Prostate gland (tissue), 2 donors: ENCODE results near the gene ZNFX1. TPM values are rescaled to one million over a fixed set of nuclear protein-coding genes. Genes with fewer than 3 reads are reported as not detected.
A peak's percentile ranks its signal among the peaks of the same experiment; 100 is the strongest.

Experiments used
- DNase-seq: peaks from one replicate; pipeline ENCODE4 v3.0.0-alpha.2; 2019; ENCODE audit warnings: low spot score
- H3K27ac ChIP-seq, 2 donors: fragments of 200-600 bp; sonication (generic); 2 replicates each; pipeline ENCODE4 v1.5.1; 2017 to 2019
- H3K27me3 ChIP-seq: fragments of 200-600 bp; sonication (generic); replicated peaks from 2 replicates; pipeline ENCODE4 v1.5.1; 2019; ENCODE audit not compliant: insufficient read depth
- H3K36me3 ChIP-seq, 2 donors: fragments of 200-600 bp; sonication (generic); 1 replicate in 1 of 2; 2 replicates in 1 of 2; pipeline versions ENCODE4 v1.5.1 to v1.8.1; 2017 to 2019
- H3K4me1 ChIP-seq: fragments of 200-600 bp; sonication (generic); replicated peaks from 2 replicates; pipeline ENCODE4 v1.5.1; 2019
- H3K4me3 ChIP-seq, 2 donors: fragments of 200-600 bp; sonication (generic); 2 replicates each; pipeline ENCODE4 v1.5.1; 2017 to 2019
- H3K9me3 ChIP-seq: fragments of 200-600 bp; sonication (generic); 2 replicates; pipeline ENCODE4 v1.5.1; 2017
- POLR2A ChIP-seq: fragments of 450-650 bp; IDR thresholded peaks from one replicate; pipeline ENCODE4 v1.6.1; 2016; ENCODE audit warnings: antibody characterized with exemption, mild to moderate bottlenecking
- POLR2AphosphoS5 ChIP-seq: sonication (generic); formaldehyde crosslinking; IDR thresholded peaks from one replicate; pipeline ENCODE4 v1.6.1; 2017; ENCODE audit warnings: antibody characterized with exemption
- WGBS: methylation state at CpG from one replicate; pipeline ENCODE4 v1.1.5; 2018; 5-methylcytosine and 5-hydroxymethylcytosine counted together
- intact Hi-C: fragments of 100-400 bp; cut with DNase I; formaldehyde crosslinking; loops from one replicate; pipeline ENCODE4 v1.14.2; 2022
- total RNA-seq, 2 donors: library from RNA; depleted of rRNA; stranded (reverse); fragments of >200 nt; gene quantifications; one replicate each; pipeline ENCODE4 v1.1.0, GENCODE V29; 2016
- TF ChIP-seq, protein P1 (sequence below), 4 experiments: fragments of 200-600 bp in 2 of 4; fragments of 450-650 bp in 2 of 4; sonication (generic) in 2 of 4; IDR thresholded peaks; 1 replicate in 3 of 4; 2 replicates in 1 of 4; pipeline ENCODE4 v1.5.1; 2016 to 2019; ENCODE audit warnings: antibody characterized with exemption in 4 of 4, mild to moderate bottlenecking in 2 of 4, moderate library complexity in 2 of 4

Gene ZNFX1
- total RNA-seq, 2 donors from 2014 or later, result 25.6 to 32.7 TPM

DNA sequence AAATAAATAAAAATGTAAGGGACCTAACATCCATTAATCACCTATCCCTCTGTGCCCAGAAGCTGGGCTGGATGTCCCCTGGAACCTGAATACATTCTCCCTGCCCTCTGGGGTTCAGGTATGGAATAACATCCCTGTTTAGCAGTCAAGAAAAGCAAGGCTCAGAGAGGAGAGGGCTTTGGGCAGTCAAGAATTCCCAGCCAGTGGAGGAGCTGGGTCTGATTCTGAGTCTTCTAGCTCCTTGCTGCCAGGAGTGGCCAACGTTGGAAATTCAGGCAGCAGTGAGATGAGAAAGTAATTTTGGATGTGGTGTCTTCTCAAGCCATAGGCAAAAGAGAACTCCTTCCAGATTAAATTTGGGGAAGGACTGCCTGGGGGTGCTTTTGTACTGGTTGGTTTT, 42.6 kb upstream of the ZNFX1 start:
- Histone ChIP-seq H3K27me3 (no peaks in the 10 kb centered on the region), H3K4me1 (no peaks in the 10 kb centered on the region), H3K27ac (no peak overlapping the region), H3K36me3 (no peaks in the 10 kb centered on the region), H3K9me3 (no peaks in the 10 kb centered on the region), H3K4me3 (no peak overlapping the region)
- intact Hi-C loops, result loop anchor here (5.0 kb wide), 1 partner anchor 73 kb away; no protein-coding TSS in a partner anchor
- no peak for DNase-seq
- TF ChIP-seq POLR2A, result no peak
- TF ChIP-seq, protein P1, sequence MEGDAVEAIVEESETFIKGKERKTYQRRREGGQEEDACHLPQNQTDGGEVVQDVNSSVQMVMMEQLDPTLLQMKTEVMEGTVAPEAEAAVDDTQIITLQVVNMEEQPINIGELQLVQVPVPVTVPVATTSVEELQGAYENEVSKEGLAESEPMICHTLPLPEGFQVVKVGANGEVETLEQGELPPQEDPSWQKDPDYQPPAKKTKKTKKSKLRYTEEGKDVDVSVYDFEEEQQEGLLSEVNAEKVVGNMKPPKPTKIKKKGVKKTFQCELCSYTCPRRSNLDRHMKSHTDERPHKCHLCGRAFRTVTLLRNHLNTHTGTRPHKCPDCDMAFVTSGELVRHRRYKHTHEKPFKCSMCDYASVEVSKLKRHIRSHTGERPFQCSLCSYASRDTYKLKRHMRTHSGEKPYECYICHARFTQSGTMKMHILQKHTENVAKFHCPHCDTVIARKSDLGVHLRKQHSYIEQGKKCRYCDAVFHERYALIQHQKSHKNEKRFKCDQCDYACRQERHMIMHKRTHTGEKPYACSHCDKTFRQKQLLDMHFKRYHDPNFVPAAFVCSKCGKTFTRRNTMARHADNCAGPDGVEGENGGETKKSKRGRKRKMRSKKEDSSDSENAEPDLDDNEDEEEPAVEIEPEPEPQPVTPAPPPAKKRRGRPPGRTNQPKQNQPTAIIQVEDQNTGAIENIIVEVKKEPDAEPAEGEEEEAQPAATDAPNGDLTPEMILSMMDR (IDR thresholded peaks at IDR 0.05), result peak in 2 of 4 experiments; percentile 28 to 44
- 0% methylated on average over 1 of the region's 1 CpG for WGBS

- WGBS, result 23% methylated on average over 25 of the region's 25 CpGs
Measured at GRCh38 chr20:49319208-49319809, 41.5 kb upstream of the ZNFX1 start.

DNA sequence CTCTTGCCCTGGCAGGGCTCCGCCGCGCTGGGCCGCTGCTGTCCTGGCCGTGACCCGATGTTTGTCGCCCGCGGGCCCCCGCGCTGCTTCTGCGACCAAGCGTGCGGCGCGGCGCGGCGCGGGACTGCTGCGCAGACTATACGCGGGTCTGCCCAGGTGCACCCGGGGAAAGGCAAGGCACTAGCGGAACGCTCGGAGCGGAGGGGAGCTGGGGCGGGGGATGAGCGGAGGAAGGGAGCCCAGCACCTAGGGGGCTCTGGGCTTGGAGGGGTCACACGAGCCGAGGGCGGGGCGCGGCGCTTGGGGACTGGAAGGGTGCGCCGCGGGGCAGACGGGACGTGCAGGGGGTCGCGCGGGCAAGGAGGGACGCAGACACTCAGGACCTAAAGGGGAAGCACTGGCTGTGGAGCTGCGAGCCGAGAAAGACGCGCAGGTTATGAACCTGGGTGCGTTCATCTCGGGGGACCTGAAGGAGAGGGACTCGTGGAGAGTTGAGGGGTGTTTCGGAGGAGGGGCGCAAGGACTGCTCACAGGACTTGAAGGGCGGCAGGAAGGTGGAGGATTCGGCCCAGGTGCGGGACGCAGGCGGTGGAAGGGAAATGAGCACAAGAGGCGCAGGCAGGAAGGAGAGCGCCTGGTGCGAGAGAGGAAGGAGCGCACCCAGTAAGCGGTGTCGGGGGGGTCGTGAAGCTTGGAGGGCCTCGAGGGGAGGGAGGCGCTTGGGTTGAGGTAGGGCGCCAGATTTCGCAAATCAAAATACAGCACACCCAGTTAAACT, 40.8 kb upstream of the ZNFX1 start:
- Histone ChIP-seq H3K4me3 (peak overlapping the region; percentile 29 to 36), H3K4me1 (no peaks in the 10 kb centered on the region), H3K27me3 (no peaks in the 10 kb centered on the region), H3K9me3 (no peaks in the 10 kb centered on the region), H3K27ac (no peak overlapping the region), H3K36me3 (no peaks in the 10 kb centered on the region)
- WGBS, result 2% methylated on average over 42 of the region's 70 CpGs
- intact Hi-C loops, result no loop called here
- TF ChIP-seq POLR2AphosphoS5, result no peak
- no peak for TF ChIP-seq POLR2A
- TF ChIP-seq, protein P1 (IDR thresholded peaks at IDR 0.05), result no peak
- DNase-seq, result no peak

More at GRCh38 chr20:49319208-49319809, 41.5 kb upstream of the ZNFX1 start:
- H3K4me1 ChIP-seq, result no peaks in the 10 kb centered on the region
- H3K27me3 ChIP-seq, result no peaks in the 10 kb centered on the region
- H3K4me3 ChIP-seq, result peak overlapping the region in 1 of 2 donors; percentile 36
- DNase-seq, result no peak
- H3K36me3 ChIP-seq, result no peaks in the 10 kb centered on the region
- H3K27ac ChIP-seq, result no peak overlapping the region
- intact Hi-C loops, result no loop called here
- H3K9me3 ChIP-seq, result no peaks in the 10 kb centered on the region
- TF ChIP-seq POLR2AphosphoS5 (no peak), POLR2A (no peak)
- TF ChIP-seq, protein P1 (IDR thresholded peaks at IDR 0.05), result no peak

DNA sequence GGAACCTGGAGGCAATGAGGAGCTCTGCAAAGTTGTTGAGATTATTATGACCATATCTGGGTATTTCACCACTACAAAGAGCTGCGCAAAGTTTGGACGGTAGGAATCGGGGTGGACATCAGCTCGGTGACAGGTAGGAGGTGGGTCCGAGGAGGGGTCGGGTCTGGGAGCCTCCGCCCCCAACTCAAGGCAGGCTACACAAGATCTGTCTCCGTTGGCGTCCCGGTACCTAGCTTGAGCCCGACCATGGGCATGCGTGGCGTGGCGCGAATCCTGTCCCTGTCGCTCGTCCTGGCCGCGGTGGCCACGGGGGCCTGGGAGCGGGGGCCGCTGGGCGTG, 40.2 kb upstream of the ZNFX1 start:
- H3K4me1 ChIP-seq, result no peaks in the 10 kb centered on the region
- TF ChIP-seq, protein P1 (IDR thresholded peaks at IDR 0.05), result no peak
- TF ChIP-seq POLR2AphosphoS5 (no peak), POLR2A (no peak)
- peak overlapping the region; percentile 29 to 36 for H3K4me3 ChIP-seq
- H3K36me3 ChIP-seq, result no peaks in the 10 kb centered on the region
- H3K9me3 ChIP-seq, result no peaks in the 10 kb centered on the region
- intact Hi-C loops, result no loop called here
- WGBS, result 9% methylated on average over 16 of the region's 23 CpGs
- no peak overlapping the region for H3K27ac ChIP-seq
- DNase-seq, result no peak
- H3K27me3 ChIP-seq, result no peaks in the 10 kb centered on the region

DNA sequence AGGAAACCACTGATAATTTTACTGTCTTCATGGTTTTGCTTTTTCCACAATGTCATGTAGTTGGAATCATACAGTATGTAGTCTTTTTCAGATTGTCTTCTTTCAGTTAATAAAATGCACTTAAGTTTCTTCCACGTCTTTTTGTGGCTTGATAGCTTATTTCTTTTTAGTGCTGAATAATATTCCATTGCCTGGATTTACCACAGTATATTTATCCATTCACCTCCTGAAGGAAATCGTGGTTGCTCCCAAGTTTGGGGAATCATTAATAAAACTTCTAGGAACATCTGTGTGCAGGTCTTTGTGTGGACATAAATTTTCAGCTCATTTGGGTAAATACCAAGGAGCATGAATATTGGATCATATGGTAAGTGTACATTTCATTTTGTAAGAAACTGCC, 38.8 kb upstream of the ZNFX1 start:
- no peak overlapping the region for H3K4me3 ChIP-seq
- H3K27ac ChIP-seq, result no peak overlapping the region
- WGBS, result 39% methylated on average over 2 of the region's 2 CpGs
- no peaks in the 10 kb centered on the region for H3K4me1 ChIP-seq
- intact Hi-C loops, result no loop called here
- no peaks in the 10 kb centered on the region for H3K27me3 ChIP-seq
- no peaks in the 10 kb centered on the region for H3K9me3 ChIP-seq
- TF ChIP-seq POLR2A (no peak), POLR2AphosphoS5 (no peak)
- TF ChIP-seq, protein P1 (IDR thresholded peaks at IDR 0.05), result no peak
- DNase-seq, result no peak
- no peaks in the 10 kb centered on the region for H3K36me3 ChIP-seq
